Nucleus accumbens (tissue), 56 donors: ENCODE results near the gene ZIC1.

ENCODE experiments used
- DNase-seq, 56 donors: peaks; one replicate each; lab custom pipeline; 2025; lab: John Stamatoyannopoulos, UW

The ZIC1 gene

DNA sequence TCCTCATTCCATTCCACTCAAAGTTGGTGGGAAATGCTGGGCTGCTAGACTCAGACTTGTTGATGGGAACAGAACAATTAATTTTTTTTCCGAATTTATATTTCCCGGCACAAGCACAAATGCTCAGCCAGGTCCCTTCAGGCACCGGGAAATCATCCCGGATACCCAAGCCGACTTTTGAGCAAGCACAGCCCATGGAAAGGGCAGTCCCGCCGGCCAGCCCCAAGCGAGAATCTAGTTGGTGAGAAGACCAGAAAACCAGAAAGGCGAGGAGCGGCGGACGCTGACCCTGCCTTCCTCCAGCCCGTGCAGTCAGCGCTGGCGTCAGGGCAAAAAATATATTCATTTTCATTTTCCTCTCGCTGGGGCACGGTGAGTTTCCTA, 2.1 kb upstream of the ZIC1 start:
- DNase-seq = peak in 4 of 56 donors; percentile 13 to 29 (median 24)

- no peak for DNase-seq
Measured at GRCh38 chr3:147407498-147408187, 1.5 kb upstream of the ZIC1 start.

GRCh38 chr3:147408188-147409100, 721 bp upstream of the ZIC1 start:
- DNase-seq = peak in 1 of 56 donors; percentile 53

DNA sequence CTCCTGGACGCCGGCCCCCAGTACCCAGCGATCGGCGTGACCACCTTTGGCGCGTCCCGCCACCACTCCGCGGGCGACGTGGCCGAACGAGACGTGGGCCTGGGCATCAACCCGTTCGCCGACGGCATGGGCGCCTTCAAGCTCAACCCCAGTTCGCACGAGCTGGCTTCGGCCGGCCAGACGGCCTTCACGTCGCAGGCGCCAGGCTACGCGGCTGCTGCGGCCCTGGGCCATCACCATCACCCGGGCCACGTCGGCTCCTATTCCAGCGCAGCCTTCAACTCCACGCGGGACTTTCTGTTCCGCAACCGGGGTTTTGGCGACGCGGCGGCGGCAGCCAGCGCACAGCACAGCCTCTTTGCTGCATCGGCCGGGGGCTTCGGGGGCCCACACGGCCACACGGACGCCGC, 956 bp downstream of the ZIC1 start:
- no peak for DNase-seq

DNA sequence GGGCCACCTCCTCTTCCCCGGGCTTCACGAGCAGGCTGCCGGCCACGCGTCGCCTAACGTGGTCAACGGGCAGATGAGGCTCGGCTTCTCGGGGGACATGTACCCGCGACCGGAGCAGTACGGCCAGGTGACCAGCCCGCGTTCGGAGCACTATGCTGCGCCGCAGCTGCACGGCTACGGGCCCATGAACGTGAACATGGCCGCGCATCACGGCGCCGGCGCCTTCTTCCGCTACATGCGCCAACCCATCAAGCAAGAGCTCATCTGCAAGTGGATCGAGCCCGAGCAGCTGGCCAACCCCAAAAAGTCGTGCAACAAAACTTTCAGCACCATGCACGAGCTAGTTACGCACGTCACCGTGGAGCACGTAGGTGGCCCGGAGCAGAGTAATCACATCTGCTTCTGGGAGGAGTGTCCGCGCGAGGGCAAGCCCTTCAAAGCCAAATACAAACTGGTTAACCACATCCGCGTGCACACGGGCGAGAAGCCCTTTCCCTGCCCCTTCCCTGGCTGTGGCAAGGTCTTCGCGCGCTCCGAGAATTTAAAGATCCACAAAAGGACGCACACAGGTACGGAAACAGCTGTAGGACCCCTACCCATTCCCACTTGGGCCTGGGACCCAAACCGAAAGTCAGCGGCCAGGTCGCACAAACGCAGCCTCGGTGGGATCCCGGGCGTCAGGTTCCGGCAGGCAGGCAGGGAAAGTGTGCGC, 1.5 kb downstream of the ZIC1 start:
- DNase-seq = no peak

DNA sequence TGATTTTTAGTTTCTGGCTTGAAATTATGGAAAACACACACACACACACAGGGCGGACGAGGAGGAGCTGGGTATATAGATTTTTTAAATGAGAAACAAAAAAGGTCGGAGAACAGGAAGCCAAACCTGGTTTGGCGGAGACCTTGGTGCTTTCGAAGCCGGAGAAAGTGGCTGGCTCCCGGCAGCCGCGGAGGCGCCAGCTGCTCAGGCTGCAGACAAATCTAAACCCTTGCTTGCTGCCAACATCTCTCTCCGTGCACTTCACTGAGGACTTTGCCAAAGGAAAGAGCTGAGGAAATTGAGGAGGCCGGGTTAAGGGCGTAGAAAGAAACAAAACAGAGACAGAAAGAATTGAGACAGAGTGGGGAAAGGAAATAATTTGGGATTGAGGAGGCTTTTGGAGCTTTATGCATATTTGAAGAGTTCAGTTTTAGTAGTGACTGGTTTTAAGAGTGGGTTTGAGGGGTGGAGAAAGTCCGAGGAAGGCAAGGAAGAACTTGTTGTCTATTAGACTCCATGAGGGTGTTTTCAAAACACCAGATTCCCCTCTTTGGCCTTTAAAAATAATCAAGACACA, 2.2 kb downstream of the ZIC1 start:
- DNase-seq = peak in 2 of 56 donors; percentile 21 to 38

DNA sequence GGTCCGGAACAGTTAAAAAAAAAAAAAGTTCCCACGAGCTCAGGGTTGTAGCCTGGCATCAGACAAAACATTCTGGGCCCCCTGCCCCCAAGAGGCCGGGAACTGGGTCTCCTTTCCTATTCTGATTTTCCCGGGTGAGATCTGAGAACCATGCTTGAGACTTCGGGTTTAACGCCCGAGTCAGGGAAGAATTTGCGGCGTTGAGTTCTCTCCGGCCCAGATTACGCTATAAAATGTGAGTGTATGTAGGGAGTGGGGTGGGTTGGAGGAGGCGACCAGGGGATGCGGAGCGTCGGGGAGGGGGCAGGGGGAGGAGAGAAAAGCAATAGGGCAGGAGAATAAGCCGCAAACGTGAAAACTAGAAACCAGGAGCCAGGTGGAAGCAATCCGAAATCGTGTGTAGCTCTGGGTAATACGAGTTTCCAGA, 2.7 kb downstream of the ZIC1 start:
- DNase-seq = no peak

DNA sequence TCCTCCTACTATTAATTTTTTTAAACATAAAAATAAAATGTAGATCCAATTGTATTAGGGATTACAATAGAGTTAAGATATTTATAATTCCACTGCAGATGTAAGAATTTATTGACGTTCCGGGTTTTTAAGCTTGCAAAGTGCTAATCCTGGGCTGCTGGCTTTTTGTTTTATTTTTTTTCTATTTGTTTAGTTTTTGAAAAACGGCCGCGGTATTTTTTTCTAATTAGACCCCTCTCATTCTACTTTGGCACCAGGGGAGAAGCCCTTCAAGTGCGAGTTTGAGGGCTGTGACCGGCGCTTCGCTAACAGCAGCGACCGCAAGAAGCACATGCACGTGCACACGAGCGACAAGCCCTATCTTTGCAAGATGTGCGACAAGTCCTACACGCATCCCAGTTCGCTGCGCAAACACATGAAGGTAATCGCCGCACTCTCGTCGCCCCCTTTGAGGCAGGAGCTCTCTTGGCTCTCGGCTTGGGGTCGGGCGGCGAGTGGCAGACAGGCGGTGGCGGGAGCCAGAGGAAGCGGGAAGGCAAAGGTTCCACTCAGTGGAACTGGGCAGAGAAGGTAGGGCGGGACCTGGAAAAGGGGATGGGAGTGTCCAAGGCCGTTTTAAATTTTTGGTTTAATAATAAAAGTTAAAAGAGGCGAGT, 3.2 kb downstream of the ZIC1 start:
- DNase-seq = no peak

- no peak for DNase-seq
Measured at GRCh38 chr3:147412917-147413685, 3.9 kb downstream of the ZIC1 start.

GRCh38 chr3:147413686-147414389, 4.7 kb downstream of the ZIC1 start:
- no peak for DNase-seq

- DNase-seq = no peak
Measured at GRCh38 chr3:147414390-147415138, 5.4 kb downstream of the ZIC1 start.

DNA sequence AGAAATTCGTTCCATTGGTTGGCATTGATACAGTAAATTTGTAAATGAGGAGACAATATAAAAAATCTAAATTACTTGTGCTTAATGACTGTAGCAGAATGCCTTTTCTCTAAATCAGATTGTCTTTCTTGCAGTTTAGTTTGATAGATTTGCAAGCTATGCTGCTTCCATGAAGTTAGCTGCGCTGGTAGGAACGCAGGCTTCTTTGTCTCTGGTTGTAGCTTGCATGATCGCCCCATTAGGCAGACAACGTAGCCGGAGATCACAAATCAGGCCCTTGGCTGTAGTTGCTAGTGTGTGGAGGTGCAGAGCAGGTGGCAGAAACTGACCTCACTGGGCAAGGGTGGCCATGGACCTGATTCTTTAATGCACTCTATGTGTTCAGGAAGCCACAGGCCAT, 6.1 kb downstream of the ZIC1 start:
- no peak for DNase-seq

- no peak for DNase-seq
Measured at GRCh38 chr3:147415874-147416273, 6.7 kb downstream of the ZIC1 start.

DNA sequence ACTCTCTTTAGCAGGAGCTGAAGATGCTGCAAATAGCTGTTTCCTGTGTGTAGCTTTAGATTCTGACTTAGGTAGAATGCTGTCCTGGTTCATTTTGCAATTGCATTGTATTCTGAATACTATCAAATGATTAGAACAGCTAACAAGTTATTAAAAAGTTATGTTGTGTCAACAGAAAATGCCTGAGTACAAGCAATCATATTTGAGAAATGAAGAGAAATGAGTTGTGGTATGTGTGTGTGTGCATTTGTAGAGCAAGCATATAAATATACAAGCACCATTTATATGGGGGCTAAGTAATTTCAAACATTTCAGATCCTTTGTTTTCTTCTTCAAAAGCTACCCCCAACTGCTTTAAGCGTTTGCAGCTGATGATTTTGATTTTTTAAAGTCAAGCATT, 7.8 kb downstream of the ZIC1 start:
- DNase-seq = no peak

DNA sequence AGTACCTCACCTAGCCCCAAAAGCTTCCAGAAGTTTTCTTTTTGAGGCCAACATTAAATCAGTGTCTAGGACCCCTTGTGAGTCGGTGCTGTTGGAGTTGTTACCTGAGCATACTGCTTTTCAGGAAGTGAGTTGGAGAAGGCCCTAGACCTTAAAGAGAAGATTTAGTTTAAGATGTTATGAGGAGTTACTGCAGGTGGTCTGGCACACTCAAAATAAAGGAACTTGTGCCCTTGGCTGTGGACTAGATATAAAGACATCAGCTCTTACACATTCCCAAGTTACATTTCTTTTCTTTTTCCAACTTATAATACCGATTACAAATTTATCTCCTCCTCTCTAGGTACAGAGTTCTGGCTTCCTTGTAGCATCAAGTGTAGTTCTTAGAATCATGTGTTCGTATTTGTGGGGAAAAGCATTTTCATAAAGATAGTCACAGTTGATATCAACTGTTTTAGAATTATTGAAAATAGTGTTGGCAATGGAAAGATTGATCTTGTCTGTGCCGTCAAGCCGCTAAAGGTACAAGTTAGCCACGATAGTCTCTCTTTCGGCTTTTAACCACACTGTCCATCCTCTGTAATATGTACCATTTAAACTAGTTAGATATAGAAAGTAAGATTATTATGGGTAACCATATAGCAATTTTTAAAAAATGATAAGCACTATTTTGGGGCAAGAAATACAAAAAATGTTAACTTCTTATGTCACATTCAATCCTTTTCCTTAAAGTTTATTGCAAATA, 8.6 kb downstream of the ZIC1 start:
- no peak for DNase-seq

- DNase-seq = no peak
Measured at GRCh38 chr3:147418371-147418781, 9.2 kb downstream of the ZIC1 start.
